B cell (primary cell): ENCODE results near the gene TP53. TPM values are rescaled to one million over a fixed set of nuclear protein-coding genes. Genes with fewer than 3 reads are reported as not detected.

Source experiments
- ATAC-seq: fragments of 200-7000 bp; cut with Tn5 transposase; one replicate; pipeline ENCODE4 v1.10.0; 2021; ENCODE audit warnings: low read depth, mild to moderate bottlenecking, moderate number of reproducible peaks, moderate library complexity
- CTCF ChIA-PET: fragments of 350-600 bp; sonication (Branson Sonifier 250); formaldehyde crosslinking; loops from one replicate; lab custom pipeline; 2021; ENCODE audit warnings: antibody characterized with exemption, inconsistent platforms; lab: Charles Lee
- POLR2A ChIA-PET: fragments of 350-600 bp; sonication (Branson Sonifier 250); formaldehyde crosslinking; loops from one replicate; lab custom pipeline; 2021; ENCODE audit warnings: antibody characterized with exemption; lab: Charles Lee
- DNase-seq: peaks from one replicate; pipeline ENCODE4 v3.0.0; 2013
- H2AFZ ChIP-seq: 2 replicates; pipeline ENCODE4 v1.6.1; 2012; ENCODE audit warnings: mild to moderate bottlenecking, low read depth, low read length; ENCODE audit not compliant: insufficient read depth, poor library complexity, severe bottlenecking
- H3K27ac ChIP-seq, 2 donors: 1 replicate in 1 of 2; 2 replicates in 1 of 2; pipeline ENCODE4 v1.5.1; 2012 to 2013; ENCODE audit warnings: low read length in 2 of 2, mild to moderate bottlenecking in 2 of 2, moderate library complexity in 1 of 2
- H3K27me3 ChIP-seq, 4 experiments: fragments of 200-600 bp in 1 of 4; sonication (generic) in 1 of 4; replicated peaks in 1 of 4; 1 replicate in 2 of 4; 2 replicates in 2 of 4; pipeline versions ENCODE4 v1.6.1 to v1.7.0; 2013 to 2016; ENCODE audit warnings: low read length in 3 of 4, mild to moderate bottlenecking in 2 of 4, mixed read lengths in 1 of 4, moderate library complexity in 1 of 4; ENCODE audit not compliant: insufficient read depth in 4 of 4, control insufficient read depth in 3 of 4; ENCODE audit errors: control extremely low read depth in 1 of 4
- H3K36me3 ChIP-seq, 2 experiments: replicated peaks in 1 of 2; 1 replicate in 1 of 2; 2 replicates in 1 of 2; pipeline versions ENCODE4 v1.6.1 to v1.7.1; 2013; ENCODE audit warnings: low read length in 1 of 2; ENCODE audit not compliant: insufficient read depth in 2 of 2, control insufficient read depth in 1 of 2; ENCODE audit errors: control extremely low read depth in 1 of 2, extremely low read depth in 1 of 2
- H3K4me1 ChIP-seq, 2 donors: fragments of 200-600 bp in 1 of 2; sonication (generic) in 1 of 2; 1 replicate in 1 of 2; 2 replicates in 1 of 2; pipeline versions ENCODE4 v1.5.1 to v1.6.1; 2013 to 2017; ENCODE audit warnings: low read length in 2 of 2; ENCODE audit not compliant: control insufficient read depth in 2 of 2, insufficient read depth in 2 of 2
- H3K4me2 ChIP-seq: replicated peaks from 2 replicates; pipeline ENCODE3; 2012; ENCODE audit warnings: mild to moderate bottlenecking, low read depth, low read length; ENCODE audit not compliant: poor library complexity, severe bottlenecking
- H3K4me3 ChIP-seq, 5 experiments: fragments of 200-600 bp in 1 of 5; sonication (generic) in 1 of 5; 1 replicate in 3 of 5; 2 replicates in 2 of 5; pipeline versions ENCODE4 v1.5.1 to v1.7.0; 2011 to 2016; ENCODE audit warnings: low read length in 4 of 5, mild to moderate bottlenecking in 4 of 5, low read depth in 2 of 5, control low read depth in 1 of 5, moderate library complexity in 1 of 5; ENCODE audit not compliant: insufficient read depth in 1 of 5; ENCODE audit errors: control extremely low read depth in 1 of 5, extremely low read depth in 1 of 5
- H3K79me2 ChIP-seq: fragments of 200-600 bp; sonication (generic); one replicate; pipeline ENCODE4 v1.6.0; 2016; ENCODE audit warnings: low read length; ENCODE audit not compliant: control insufficient read depth, insufficient read depth
- H3K9ac ChIP-seq: fragments of 200-600 bp; sonication (generic); 2 replicates; pipeline ENCODE4 v1.6.1; 2017; ENCODE audit warnings: mild to moderate bottlenecking, low read length, moderate library complexity
- H3K9me3 ChIP-seq, 3 donors: one replicate each; pipeline versions ENCODE4 v1.6.1 to v1.7.1; 2013; ENCODE audit warnings: low read length in 2 of 3; ENCODE audit not compliant: control insufficient read depth in 2 of 3, insufficient read depth in 1 of 3; ENCODE audit errors: control extremely low read depth in 1 of 3
- H4K20me1 ChIP-seq: 2 replicates; pipeline ENCODE4 v1.6.0; 2012; ENCODE audit warnings: mild to moderate bottlenecking, low read length; ENCODE audit not compliant: insufficient read depth, control insufficient read depth, poor library complexity, severe bottlenecking
- H3K27ac Mint-ChIP-seq: one replicate; pipeline ENCODE4 v1.8.0; 2021; ENCODE audit warnings: mixed read lengths
- H3K27me3 Mint-ChIP-seq: one replicate; pipeline ENCODE4 v1.8.0; 2021; ENCODE audit warnings: mixed read lengths
- H3K4me1 Mint-ChIP-seq: one replicate; pipeline ENCODE4 v1.8.0; 2021; ENCODE audit warnings: mixed read lengths
- H3K4me3 Mint-ChIP-seq: one replicate; pipeline ENCODE4 v1.8.0; 2021; ENCODE audit warnings: mixed read lengths
- H3K9me3 Mint-ChIP-seq: one replicate; pipeline ENCODE4 v1.8.0; 2022; ENCODE audit warnings: mixed read lengths; ENCODE audit not compliant: insufficient read depth
- EZH2 ChIP-seq: IDR thresholded peaks from 2 replicates; pipeline ENCODE4 v1.6.1; 2012; ENCODE audit warnings: borderline replicate concordance, low read depth, mild to moderate bottlenecking, moderate library complexity, low read length; ENCODE audit not compliant: insufficient read depth, poor library complexity, severe bottlenecking
- WGBS: methylation state at CpG from one replicate; pipeline ENCODE4 v1.1.5; 2013; ENCODE audit warnings: missing lambda C conversion rate; ENCODE audit not compliant: insufficient coverage; 5-methylcytosine and 5-hydroxymethylcytosine counted together
- intact Hi-C: fragments of 100-400 bp; cut with micrococcal nuclease; formaldehyde crosslinking; loops from one replicate; pipeline ENCODE4 v1.10.0; 2022
- polyA plus RNA-seq: library from polyadenylated mRNA; depleted of rRNA; stranded (reverse); fragments of >200 nt; gene quantifications from 2 replicates; pipeline ENCODE4 v1.2.3, GENCODE V29; 2012
- total RNA-seq, 2 donors: library from RNA; stranded (reverse); fragments of 120-200 nt in 1 of 2; gene quantifications; 1 replicate in 1 of 2; 2 replicates in 1 of 2; pipeline versions ENCODE4 v1.2.3 to v1.2.4, GENCODE V29; 2013 to 2022
- TF ChIP-seq, protein P1 (sequence below): fragments of 200-600 bp; IDR thresholded peaks from one replicate; pipeline ENCODE4 v1.8.0; 2022; ENCODE audit warnings: antibody characterized with exemption, mild to moderate bottlenecking

Gene TP53
- total and polyA plus RNA-seq, 2 donors (not counting 1 experiment from before 2014, with no cell fraction given), result 76.1 to 89.9 TPM

DNA sequence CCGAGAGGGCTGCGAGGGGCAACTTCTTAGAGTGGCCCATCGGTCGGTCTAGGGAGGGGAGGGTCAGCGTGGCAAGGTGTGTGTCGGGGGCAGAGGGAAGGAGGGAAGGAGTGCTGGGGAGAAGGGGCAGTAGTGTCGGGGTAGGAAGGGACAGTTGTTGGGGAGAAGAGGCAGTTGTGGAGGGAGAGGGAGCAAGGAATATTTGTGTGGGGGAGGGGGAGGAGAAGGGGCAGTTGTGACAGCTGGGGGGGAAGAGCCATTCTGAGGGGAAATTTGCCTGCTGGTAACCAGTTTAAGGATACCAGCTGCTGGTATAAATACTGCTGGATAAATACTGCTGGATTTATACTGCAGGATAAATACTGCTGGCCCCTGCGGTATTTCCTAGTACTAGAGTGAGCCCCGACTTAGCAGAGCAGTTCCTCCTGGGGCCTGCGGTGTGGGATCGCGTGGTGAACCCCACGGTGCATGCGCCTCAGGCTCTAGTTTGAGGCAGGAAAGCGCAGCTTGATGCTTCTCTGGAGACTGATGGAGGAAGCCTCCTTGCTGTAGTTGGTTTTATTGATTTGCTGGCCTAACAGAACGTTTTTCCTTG, 30.6 kb upstream of the TP53 start:
- TF ChIP-seq EZH2, result no peak
- TF ChIP-seq, protein P1, sequence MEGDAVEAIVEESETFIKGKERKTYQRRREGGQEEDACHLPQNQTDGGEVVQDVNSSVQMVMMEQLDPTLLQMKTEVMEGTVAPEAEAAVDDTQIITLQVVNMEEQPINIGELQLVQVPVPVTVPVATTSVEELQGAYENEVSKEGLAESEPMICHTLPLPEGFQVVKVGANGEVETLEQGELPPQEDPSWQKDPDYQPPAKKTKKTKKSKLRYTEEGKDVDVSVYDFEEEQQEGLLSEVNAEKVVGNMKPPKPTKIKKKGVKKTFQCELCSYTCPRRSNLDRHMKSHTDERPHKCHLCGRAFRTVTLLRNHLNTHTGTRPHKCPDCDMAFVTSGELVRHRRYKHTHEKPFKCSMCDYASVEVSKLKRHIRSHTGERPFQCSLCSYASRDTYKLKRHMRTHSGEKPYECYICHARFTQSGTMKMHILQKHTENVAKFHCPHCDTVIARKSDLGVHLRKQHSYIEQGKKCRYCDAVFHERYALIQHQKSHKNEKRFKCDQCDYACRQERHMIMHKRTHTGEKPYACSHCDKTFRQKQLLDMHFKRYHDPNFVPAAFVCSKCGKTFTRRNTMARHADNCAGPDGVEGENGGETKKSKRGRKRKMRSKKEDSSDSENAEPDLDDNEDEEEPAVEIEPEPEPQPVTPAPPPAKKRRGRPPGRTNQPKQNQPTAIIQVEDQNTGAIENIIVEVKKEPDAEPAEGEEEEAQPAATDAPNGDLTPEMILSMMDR, result no peak
- intact Hi-C loops, result no loop called here
- H3K27me3 Mint-ChIP-seq, result peaks cover 73% of the 10 kb centered on the region
- ATAC-seq, result no peak
- DNase-seq, result peak; percentile 47
- no peaks in the 10 kb centered on the region for H3K36me3 ChIP-seq
- no peaks in the 10 kb centered on the region for H3K9me3 Mint-ChIP-seq
- H3K4me2 ChIP-seq, result peak overlapping the region; percentile 92
- POLR2A ChIA-PET, result interaction anchor here (0.7 kb wide), 1 partner anchor 13 kb away, joined by 6 read pairs; the partner anchor contains the start of gene EFNB3
- peaks cover 0 to 80% (median 40%) of the 10 kb centered on the region in 4 experiments for H3K27me3 ChIP-seq
- H3K4me1 Mint-ChIP-seq, result peaks cover 24% of the 10 kb centered on the region
- peaks cover 0 to 3% (median 0%) of the 10 kb centered on the region in 3 donors for H3K9me3 ChIP-seq
- no peak overlapping the region for H3K27ac ChIP-seq
- 0% methylated on average over 16 of the region's 16 CpGs for WGBS
- H3K4me1 ChIP-seq, result peaks cover 20 to 26% of the 10 kb centered on the region in 2 donors
- H3K27ac Mint-ChIP-seq, result no peak overlapping the region
- CTCF ChIA-PET, result no interaction called here
- peak overlapping the region; percentile 79 for H2AFZ ChIP-seq
- peak overlapping the region in 3 of 5 experiments; percentile 39 to 63 (median 47) for H3K4me3 ChIP-seq
- H4K20me1 ChIP-seq, result no peaks in the 10 kb centered on the region
- peak overlapping the region; percentile 83 for H3K4me3 Mint-ChIP-seq
- no peaks in the 10 kb centered on the region for H3K79me2 ChIP-seq
- H3K9ac ChIP-seq, result peak overlapping the region; percentile 61
